Measurements from ENCODE around the gene SLC9A7.

Gene SLC9A7

GRCh38 chrX:46758163-46758955 lies 559 bp downstream of the SLC9A7 start (continued):
- TF ChIP-seq ZNF394 (tag by site-specific recombination; IDR thresholded peaks at IDR 0.05; ENCODE audit: borderline replicate concordance) (peak; percentile 93), ZNF132 (tag by site-specific recombination; IDR thresholded peaks at IDR 0.05; ENCODE audit: borderline replicate concordance) (no peak), INSM2 (tag by site-specific recombination; IDR thresholded peaks at IDR 0.05) (no peak), ZIC2 (tag by site-specific recombination; IDR thresholded peaks at IDR 0.05) (peak; percentile 37; the same call in 1 of the 2 replicates), YY2 (tag by site-specific recombination; IDR thresholded peaks at IDR 0.05) (no peak), ZNF747 (tag by site-specific recombination; IDR thresholded peaks at IDR 0.05) (no peak), PRDM10 (tag by site-specific recombination; IDR thresholded peaks at IDR 0.05) (peak; percentile 39; the same call in 1 of the 2 replicates), ZBTB48 (tag by site-specific recombination; IDR thresholded peaks at IDR 0.05) (no peak), ZNF560 (tag by site-specific recombination; IDR thresholded peaks at IDR 0.05; ENCODE audit: borderline replicate concordance) (no peak), ZNF555 (tag by site-specific recombination; conservative IDR thresholded peaks at IDR 0.05) (no peak), ZNF221 (tag by site-specific recombination; IDR thresholded peaks at IDR 0.05; ENCODE audit: borderline replicate concordance) (no peak), ZNF544 (tag by site-specific recombination; IDR thresholded peaks at IDR 0.05) (no peak), ZBTB20 (tag by site-specific recombination; IDR thresholded peaks at IDR 0.05) (peak; percentile 80; the same call in 1 of the 2 replicates), ZBTB10 (tag by site-specific recombination; IDR thresholded peaks at IDR 0.05) (0 out of 2 replicates have a peak, but pooled peaks have one; percentile 37), GLIS2 (tag by site-specific recombination; IDR thresholded peaks at IDR 0.05) (peak; percentile 54; the same call in 1 of the 2 replicates), ZBTB49 (tag by site-specific recombination; IDR thresholded peaks at IDR 0.05; ENCODE audit: low read depth) (no peak), ZNF274 (IDR thresholded peaks at IDR 0.05; ENCODE audit: low read length) (no peak), ZNF274 (tag by site-specific recombination; IDR thresholded peaks at IDR 0.05; ENCODE audit: borderline replicate concordance) (no peak), KLF9 (tag by site-specific recombination; IDR thresholded peaks at IDR 0.05; ENCODE audit: low read depth) (peak; percentile 45; the same call in 1 of the 2 replicates), EGR2 (tag by site-specific recombination; IDR thresholded peaks at IDR 0.05; ENCODE audit: low read depth) (0 out of 2 replicates have a peak, but pooled peaks have one; percentile 10), ZNF146 (tag by site-specific recombination; IDR thresholded peaks at IDR 0.05) (no peak), ZBTB11 (tag by site-specific recombination; conservative IDR thresholded peaks at IDR 0.05; ENCODE audit: low read depth) (peak; percentile 26; the same call in 1 of the 2 replicates), ZSCAN23 (tag by site-specific recombination; IDR thresholded peaks at IDR 0.05) (no peak)
